ENCODE data around the gene DAPK1. TPM values are rescaled to one million over a fixed set of nuclear protein-coding genes. Genes with fewer than 3 reads are reported as not detected.

Gene DAPK1
- total and polyA plus RNA-seq, 10 of the 15 experiments (the other 5 are each of a cell fraction or from before 2014, with no cell fraction given) = 8.2 to 94.7 (median 51.6) TPM

- no peaks in the 10 kb centered on the region for H4K20me1 ChIP-seq (ENCODE audit: control insufficient read depth, insufficient read depth)
- no peak overlapping the region for H3K4me2 ChIP-seq (ENCODE audit: control insufficient read depth, insufficient read depth)
- no peak overlapping the region for H2AFZ ChIP-seq (ENCODE audit: control insufficient read depth, low read depth, low read length)
- no peak overlapping the region for H3K9ac ChIP-seq (ENCODE audit: control insufficient read depth, insufficient read depth, low read length)
- CTCF ChIA-PET = no interaction called here
- RAD21 ChIA-PET (ENCODE audit: unreplicated experiment) = interaction anchor here (0.7 kb wide), 1 partner anchor 167 kb away, joined by 3 read pairs; no protein-coding TSS in a partner anchor
- no peaks in the 10 kb centered on the region for H3K9me3 ChIP-seq (replicated peaks; ENCODE audit: control insufficient read depth, insufficient read depth, low read length)
- TF ChIP-seq MTA3 (IDR thresholded peaks at IDR 0.05; ENCODE audit: borderline replicate concordance, low read length) (no peak), SIN3A (IDR thresholded peaks at IDR 0.05; ENCODE audit: low read depth, low read length) (no peak), BHLHE40 (IDR thresholded peaks at IDR 0.05; ENCODE audit: borderline replicate concordance in 1 of 2, low read depth in 2 of 2, low read length in 1 of 2) (no peak), CUX1 (IDR thresholded peaks at IDR 0.05; ENCODE audit: insufficient replicate concordance, low read depth, low read length) (no peak), BMI1 (IDR thresholded peaks at IDR 0.05; ENCODE audit: borderline replicate concordance) (no peak), TCF3 (IDR thresholded peaks at IDR 0.05; ENCODE audit: borderline replicate concordance, insufficient read depth, low read depth, low read length) (no peak)
- no peaks in the 10 kb centered on the region for H3K27me3 ChIP-seq (replicated peaks in 1 of 2; ENCODE audit: control insufficient read depth in 2 of 2, insufficient read depth in 2 of 2, low read length in 1 of 2)
- BruUV-seq (replicated peaks) = no TSS peak
- FAIRE-seq = no peak
- H3K79me2 ChIP-seq (ENCODE audit: control insufficient read depth, insufficient read depth, low read length) = peaks cover 45% of the 10 kb centered on the region
- H3K27ac ChIP-seq (ENCODE audit: control insufficient read depth, insufficient read depth) = no peak overlapping the region
- H3K4me3 ChIP-seq = no peak overlapping the region
- peaks cover 13% of the 10 kb centered on the region for H3K4me1 ChIP-seq (ENCODE audit: control insufficient read depth, insufficient read depth, low read length)
- DNase-seq (ENCODE audit: low read depth, low spot score) = no peak
- POLR2A ChIA-PET = interaction anchor here (1.4 kb wide), 1 partner anchor 18 kb away, joined by 5 read pairs; no protein-coding TSS in a partner anchor
- ATAC-seq = no peak
- SMC1A ChIA-PET (ENCODE audit: uncharacterized antibody, unreplicated experiment) = interaction anchor here (0.8 to 1.5 kb wide), 4 partner anchors 10 to 75 kb away, joined by 3 to 4 read pairs (median 3); no protein-coding TSS in a partner anchor
- in situ Hi-C loops (cut with MboI) (no loop called here), intact Hi-C loops (cut with micrococcal nuclease; ENCODE audit: unreplicated experiment) (loop anchor here (5.0 to 10.0 kb wide), 2 partner anchors 157 to 1150 kb away; partner anchors contain the start of gene TUT7)
- peaks cover 0 to 15% of the 10 kb centered on the region in 2 experiments; a peak in 2 of 4 replicates for H3K36me3 ChIP-seq (ENCODE audit: control insufficient read depth in 2 of 2, insufficient read depth in 2 of 2, low read length in 1 of 2)
These were observed 7.3 kb downstream of the DAPK1 start for GRCh38 chr9:87504938-87505337.
